OCI-M2 (cell line): ENCODE data around the gene RPL4.
"Not testable (repeated sequence)": the region's sequence is repeated elsewhere in the genome, so short reads cannot be mapped to it uniquely, and the experiment has no call there.

ENCODE experiments used
- DNase-seq: peaks from one replicate; lab custom pipeline; 2025; ENCODE audit not compliant: unreplicated experiment; lab: John Stamatoyannopoulos, UW

Gene RPL4

GRCh38 chr15:66491846-66492245 lies 12.8 kb downstream of the RPL4 start:
- no peak for DNase-seq

- no peak for DNase-seq
These were observed 15.4 kb downstream of the RPL4 start for GRCh38 chr15:66489179-66489791.

GRCh38 chr15:66488525-66488924 lies 16.1 kb downstream of the RPL4 start:
- no peak for DNase-seq

GRCh38 chr15:66486887-66487286 lies 17.8 kb downstream of the RPL4 start:
- DNase-seq, result no peak

GRCh38 chr15:66484539-66485112 lies 20.0 kb downstream of the RPL4 start:
- DNase-seq, result no peak

GRCh38 chr15:66483131-66483566 lies 21.5 kb downstream of the RPL4 start:
- no peak for DNase-seq

GRCh38 chr15:66482539-66482938 lies 22.1 kb downstream of the RPL4 start:
- DNase-seq, result no peak

- no peak for DNase-seq
These were observed 23.4 kb downstream of the RPL4 start for GRCh38 chr15:66481107-66481856.

GRCh38 chr15:66480267-66480666 lies 24.4 kb downstream of the RPL4 start:
- no peak for DNase-seq

GRCh38 chr15:66477011-66477410 lies 27.6 kb downstream of the RPL4 start:
- no peak for DNase-seq

GRCh38 chr15:66476535-66476934 lies 28.1 kb downstream of the RPL4 start:
- no peak for DNase-seq

GRCh38 chr15:66474963-66475362 lies 29.7 kb downstream of the RPL4 start:
- DNase-seq, result no peak

- DNase-seq, result no peak
These were observed 30.5 kb downstream of the RPL4 start for GRCh38 chr15:66474135-66474534.

GRCh38 chr15:66472176-66472999 lies 32.3 kb downstream of the RPL4 start:
- DNase-seq, result no peak

GRCh38 chr15:66470825-66471224 lies 33.8 kb downstream of the RPL4 start:
- DNase-seq, result not testable (repeated sequence)

- not testable (repeated sequence) for DNase-seq
These were observed 37.3 kb downstream of the RPL4 start for GRCh38 chr15:66467162-66468040.

GRCh38 chr15:66465294-66465693 lies 39.4 kb downstream of the RPL4 start:
- DNase-seq, result not testable (repeated sequence)

- DNase-seq, result no peak
These were observed 42.0 kb downstream of the RPL4 start for GRCh38 chr15:66462627-66463026.

- no peak for DNase-seq
These were observed 42.7 kb downstream of the RPL4 start for GRCh38 chr15:66461917-66462316.

GRCh38 chr15:66461294-66461693 lies 43.4 kb downstream of the RPL4 start:
- DNase-seq, result not testable (repeated sequence)
